Panc1 (cell line): ENCODE data around the gene KIDINS220.

ENCODE experiments used
- CTCF ChIP-seq: fragments of 450-650 bp; IDR thresholded peaks from 2 replicates; pipeline ENCODE4 v1.5.1; 2017; ENCODE audit warnings: mild to moderate bottlenecking
- POLR2AphosphoS5 ChIP-seq: IDR thresholded peaks from 2 replicates; pipeline ENCODE4 v1.6.1; 2012; ENCODE audit warnings: mild to moderate bottlenecking, low read depth, low read length, moderate library complexity
- REST ChIP-seq, 2 experiments: IDR thresholded peaks; 2 replicates each; pipeline ENCODE4 v1.6.1; 2011 to 2012; ENCODE audit warnings: low read depth in 2 of 2, control low read depth in 1 of 2, low read length in 1 of 2, mild to moderate bottlenecking in 1 of 2, moderate library complexity in 1 of 2; ENCODE audit not compliant: insufficient read depth in 1 of 2
- TCF7L2 ChIP-seq: IDR thresholded peaks from 2 replicates; pipeline ENCODE4 v1.6.1; 2011; ENCODE audit warnings: mild to moderate bottlenecking, low read depth, low read length, inconsistent platforms

- no peak for TF ChIP-seq REST (IDR thresholded peaks at IDR 0.05; ENCODE audit: insufficient read depth in 1 of 2, low read depth in 2 of 2, low read length in 1 of 2)
- no peak for TF ChIP-seq CTCF
- TF ChIP-seq POLR2AphosphoS5: no peak
- no peak for TF ChIP-seq TCF7L2
Measured at GRCh38 chr2:8709611-8710010, 127.8 kb downstream of the KIDINS220 start.
